Esophagus squamous epithelium (tissue), 5 donors: ENCODE measurements around the gene DNAH1. TPM values are rescaled to one million over a fixed set of nuclear protein-coding genes. Genes with fewer than 3 reads are reported as not detected.

ENCODE experiments used
- DNase-seq: peaks from one replicate; lab custom pipeline; 2025; lab: John Stamatoyannopoulos, UW
- H3K27ac ChIP-seq, 4 donors: fragments of 200-600 bp; sonication (generic); one replicate each; pipeline ENCODE4 v1.5.1; 2016 to 2019; ENCODE audit warnings: mild to moderate bottlenecking in 1 of 4
- H3K27me3 ChIP-seq, 4 donors: fragments of 200-600 bp; sonication (generic); 1 replicate in 3 of 4; 2 replicates in 1 of 4; pipeline versions ENCODE4 v1.5.1 to v1.6.0; 2017 to 2021; ENCODE audit warnings: antibody characterized with exemption in 1 of 4
- H3K36me3 ChIP-seq, 3 donors: fragments of 200-600 bp; sonication (generic); one replicate each; pipeline ENCODE4 v1.5.1; 2016 to 2019
- H3K4me1 ChIP-seq, 3 donors: fragments of 200-600 bp; sonication (generic); one replicate each; pipeline ENCODE4 v1.5.1; 2017 to 2019
- H3K4me3 ChIP-seq, 4 donors: fragments of 200-600 bp; sonication (generic); 1 replicate in 3 of 4; 2 replicates in 1 of 4; pipeline ENCODE4 v1.5.1; 2016 to 2019; ENCODE audit warnings: mild to moderate bottlenecking in 2 of 4, moderate library complexity in 1 of 4
- H3K9me3 ChIP-seq, 3 donors: fragments of 200-600 bp; sonication (generic); one replicate each; pipeline ENCODE4 v1.5.1; 2016 to 2019
- POLR2A ChIP-seq, 4 donors: fragments of 450-650 bp; IDR thresholded peaks; one replicate each; pipeline ENCODE4 v1.6.1; 2017; ENCODE audit warnings: antibody characterized with exemption in 4 of 4, mild to moderate bottlenecking in 4 of 4, moderate library complexity in 3 of 4
- WGBS, 2 donors: methylation state at CpG; one replicate each; pipeline ENCODE4 v1.1.5; 2018; 5-methylcytosine and 5-hydroxymethylcytosine counted together
- intact Hi-C: fragments of 100-400 bp; cut with DNase I; formaldehyde crosslinking; loops from one replicate; pipeline ENCODE4 v1.15.0; 2022
- total RNA-seq, 4 donors: library from RNA; depleted of rRNA; stranded (reverse); fragments of >200 nt; gene quantifications; one replicate each; pipeline ENCODE4 v1.1.0, GENCODE V29; 2016
- TF ChIP-seq, protein P1 (sequence below), 6 experiments: fragments of 450-650 bp in 4 of 6; fragments of 200-600 bp in 2 of 6; sonication (generic) in 2 of 6; IDR thresholded peaks; one replicate each; pipeline ENCODE4 v1.5.1; 2016 to 2019; ENCODE audit warnings: antibody characterized with exemption in 6 of 6, mild to moderate bottlenecking in 4 of 6, moderate library complexity in 4 of 6
- donor health status: DM: yes; HTN: yes; CAD: no.

The DNAH1 gene
- total RNA-seq, 4 donors from 2014 or later: 1.3 to 5.9 (median 1.9) TPM

DNA sequence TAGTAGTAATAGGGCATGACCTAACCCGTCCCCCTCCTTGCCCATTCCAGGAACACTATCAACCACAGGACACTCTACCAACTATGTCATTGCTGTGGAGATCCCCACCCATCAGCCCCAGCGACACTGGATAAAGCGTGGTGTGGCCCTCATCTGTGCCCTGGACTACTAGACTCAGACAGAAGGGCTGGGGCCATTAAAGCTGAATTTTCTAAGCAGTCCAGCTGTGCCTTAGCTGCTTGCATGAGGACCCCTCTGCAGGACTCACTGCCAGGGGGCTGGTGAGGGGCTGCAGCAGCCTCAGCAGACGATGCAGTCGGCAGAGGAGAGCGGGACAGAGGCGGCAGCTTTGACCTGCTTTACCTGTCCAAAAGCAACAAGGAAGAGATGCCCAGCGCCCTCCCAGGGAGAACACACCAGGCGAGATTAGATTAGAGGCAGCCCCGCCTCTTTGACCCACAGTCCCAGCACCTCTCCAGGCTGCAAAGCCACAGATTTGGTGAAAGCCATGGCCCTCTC is 84.2 kb downstream of the DNAH1 start:
- no peak for DNase-seq
- intact Hi-C loops: no loop called here
- Histone ChIP-seq H3K36me3 (peaks cover 19 to 67% (median 50%) of the 10 kb centered on the region in 3 donors), H3K27me3 (no peaks in the 10 kb centered on the region), H3K27ac (no peak overlapping the region), H3K9me3 (no peaks in the 10 kb centered on the region), H3K4me1 (peaks cover 4 to 50% (median 12%) of the 10 kb centered on the region in 3 donors), H3K4me3 (no peak overlapping the region)
- no peak for TF ChIP-seq POLR2A (IDR thresholded peaks at IDR 0.05)
- TF ChIP-seq, protein P1, sequence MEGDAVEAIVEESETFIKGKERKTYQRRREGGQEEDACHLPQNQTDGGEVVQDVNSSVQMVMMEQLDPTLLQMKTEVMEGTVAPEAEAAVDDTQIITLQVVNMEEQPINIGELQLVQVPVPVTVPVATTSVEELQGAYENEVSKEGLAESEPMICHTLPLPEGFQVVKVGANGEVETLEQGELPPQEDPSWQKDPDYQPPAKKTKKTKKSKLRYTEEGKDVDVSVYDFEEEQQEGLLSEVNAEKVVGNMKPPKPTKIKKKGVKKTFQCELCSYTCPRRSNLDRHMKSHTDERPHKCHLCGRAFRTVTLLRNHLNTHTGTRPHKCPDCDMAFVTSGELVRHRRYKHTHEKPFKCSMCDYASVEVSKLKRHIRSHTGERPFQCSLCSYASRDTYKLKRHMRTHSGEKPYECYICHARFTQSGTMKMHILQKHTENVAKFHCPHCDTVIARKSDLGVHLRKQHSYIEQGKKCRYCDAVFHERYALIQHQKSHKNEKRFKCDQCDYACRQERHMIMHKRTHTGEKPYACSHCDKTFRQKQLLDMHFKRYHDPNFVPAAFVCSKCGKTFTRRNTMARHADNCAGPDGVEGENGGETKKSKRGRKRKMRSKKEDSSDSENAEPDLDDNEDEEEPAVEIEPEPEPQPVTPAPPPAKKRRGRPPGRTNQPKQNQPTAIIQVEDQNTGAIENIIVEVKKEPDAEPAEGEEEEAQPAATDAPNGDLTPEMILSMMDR (IDR thresholded peaks at IDR 0.05): no peak
- WGBS, 2 donors: 84 to 100% methylated on average over 1 to 5 of the region's 10 CpGs

DNA sequence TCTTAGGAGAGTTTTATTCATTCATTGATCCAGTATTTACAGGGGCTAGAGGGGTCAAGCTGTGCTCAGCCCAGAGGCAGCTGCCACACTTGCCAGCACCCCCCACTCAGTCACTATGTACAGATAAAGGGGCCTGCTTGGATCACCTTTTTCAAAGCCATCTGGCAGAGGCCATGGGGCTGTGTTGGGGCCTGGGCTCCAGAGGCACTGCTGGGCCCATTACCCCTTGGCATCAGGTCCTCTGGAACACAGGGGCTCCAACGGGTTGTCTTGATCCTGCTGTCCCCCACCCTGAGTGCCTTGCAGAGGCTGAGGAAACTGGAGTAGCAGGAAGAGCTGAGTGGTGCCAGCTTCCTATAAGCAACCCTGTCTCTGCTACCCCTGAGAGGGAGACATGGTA is 84.9 kb downstream of the DNAH1 start:
- no CpG with 5 or more reads among the region's 1 CpG for WGBS, 2 donors
- Histone ChIP-seq H3K4me3 (no peak overlapping the region), H3K4me1 (peaks cover 4 to 57% (median 18%) of the 10 kb centered on the region in 3 donors), H3K9me3 (no peaks in the 10 kb centered on the region), H3K27ac (no peak overlapping the region), H3K36me3 (peaks cover 25 to 74% (median 50%) of the 10 kb centered on the region in 3 donors), H3K27me3 (no peaks in the 10 kb centered on the region)
- DNase-seq: no peak
- intact Hi-C loops: no loop called here
- no peak for TF ChIP-seq POLR2A (IDR thresholded peaks at IDR 0.05)
- TF ChIP-seq, protein P1 (IDR thresholded peaks at IDR 0.05): no peak

GRCh38 chr3:52401551-52401950 is 85.4 kb downstream of the DNAH1 start:
- peaks cover 26 to 80% (median 53%) of the 10 kb centered on the region in 3 donors for H3K36me3 ChIP-seq
- H3K9me3 ChIP-seq: no peaks in the 10 kb centered on the region
- H3K27me3 ChIP-seq: no peaks in the 10 kb centered on the region
- DNase-seq: no peak
- TF ChIP-seq, protein P1 (IDR thresholded peaks at IDR 0.05): no peak
- no peak for TF ChIP-seq POLR2A (IDR thresholded peaks at IDR 0.05)
- H3K4me1 ChIP-seq: peaks cover 4 to 62% (median 21%) of the 10 kb centered on the region in 3 donors
- WGBS, 2 donors: 100% methylated on average over 1 of the region's 1 CpG; no CpG with 5 or more reads in 1 of the 2 donors
- intact Hi-C loops: no loop called here
- no peak overlapping the region for H3K4me3 ChIP-seq
- H3K27ac ChIP-seq: no peak overlapping the region

- Histone ChIP-seq H3K27ac (peak overlapping the region in 2 of 4 donors; percentile 34 to 48), H3K9me3 (no peaks in the 10 kb centered on the region), H3K27me3 (no peaks in the 10 kb centered on the region), H3K4me1 (peaks cover 4 to 68% (median 27%) of the 10 kb centered on the region in 3 donors), H3K4me3 (no peak overlapping the region), H3K36me3 (peaks cover 29 to 85% (median 59%) of the 10 kb centered on the region in 3 donors)
- DNase-seq: no peak
- TF ChIP-seq, protein P1 (IDR thresholded peaks at IDR 0.05): no peak
- TF ChIP-seq POLR2A (IDR thresholded peaks at IDR 0.05): no peak
- WGBS, 2 donors: 75% methylated on average over 4 of the region's 16 CpGs; no CpG with 5 or more reads in 1 of the 2 donors
- intact Hi-C loops: no loop called here
These were observed 86.0 kb downstream of the DNAH1 start for GRCh38 chr3:52402101-52402521.

DNA sequence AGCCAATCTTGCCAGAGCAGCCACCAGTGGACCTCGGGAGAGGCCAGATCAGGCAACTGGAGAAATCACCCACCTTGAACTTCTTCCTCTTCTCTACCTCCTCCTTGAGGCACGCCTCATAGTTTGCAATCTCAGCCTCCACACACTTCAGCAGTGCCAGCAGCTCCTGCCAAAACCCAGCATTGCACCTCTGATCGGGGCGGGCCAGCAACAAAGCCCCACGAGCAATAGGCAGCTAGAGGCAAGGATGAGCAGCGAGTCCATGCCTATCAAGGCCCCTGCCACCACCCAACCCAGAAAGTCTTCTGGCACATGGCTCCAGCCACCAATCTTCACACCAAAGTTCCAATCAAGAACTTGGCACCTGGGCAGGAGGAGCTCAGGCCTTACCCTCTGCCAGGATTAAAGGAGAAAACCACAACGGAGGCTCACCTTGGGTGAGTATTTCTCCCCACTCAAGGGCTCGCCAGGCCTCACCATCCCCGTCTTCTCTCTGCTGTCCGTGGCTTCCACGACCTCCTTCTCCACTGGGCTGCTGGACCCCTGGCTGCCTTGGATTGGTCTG is 86.7 kb downstream of the DNAH1 start:
- peaks cover 31 to 92% (median 63%) of the 10 kb centered on the region in 3 donors for H3K36me3 ChIP-seq
- no peak overlapping the region for H3K4me3 ChIP-seq
- no peak for DNase-seq
- 41 to 59% methylated on average over 8 to 10 of the region's 11 CpGs for whole genome bisulfite sequencing, 2 donors
- H3K27me3 ChIP-seq: no peaks in the 10 kb centered on the region
- no peaks in the 10 kb centered on the region for H3K9me3 ChIP-seq
- H3K4me1 ChIP-seq: peaks cover 8 to 74% (median 32%) of the 10 kb centered on the region in 3 donors
- H3K27ac ChIP-seq: peak overlapping the region in 2 of 4 donors; percentile 34 to 48
- TF ChIP-seq POLR2A (IDR thresholded peaks at IDR 0.05): no peak
- TF ChIP-seq, protein P1 (IDR thresholded peaks at IDR 0.05): no peak
- intact Hi-C loops: no loop called here
